Activated CD8-positive, alpha-beta T cell treated with anti-CD3 and anti-CD28 coated beads, Interleukin-2, amount 10 ng/mL, durations not matched to agents 7 days and 5 days (primary cell): ENCODE measurements around the gene UBL7. TPM values are rescaled to one million over a fixed set of nuclear protein-coding genes. Genes with fewer than 3 reads are reported as not detected.

Experiments used
- ATAC-seq: fragments of 150-1000 bp; cut with Tn5 transposase; one replicate; pipeline ENCODE4 v1.10.0; 2021; ENCODE audit warnings: moderate library complexity
- CTCF ChIA-PET: fragments of 350-600 bp; sonication (Branson Sonifier 250); formaldehyde crosslinking; loops from one replicate; lab custom pipeline; 2021; ENCODE audit warnings: antibody characterized with exemption; lab: Charles Lee
- POLR2A ChIA-PET: fragments of 350-600 bp; sonication (Branson Sonifier 250); formaldehyde crosslinking; loops from one replicate; lab custom pipeline; 2021; ENCODE audit warnings: antibody characterized with exemption; lab: Charles Lee
- DNase-seq: peaks from one replicate; pipeline ENCODE4 v3.0.0-alpha.2; 2020
- H3K27ac Mint-ChIP-seq: one replicate; pipeline ENCODE4 v1.8.0; 2021; ENCODE audit warnings: mild to moderate bottlenecking, mixed read lengths
- H3K27me3 Mint-ChIP-seq: one replicate; pipeline ENCODE4 v1.8.0; 2021; ENCODE audit warnings: low read depth, mixed read lengths
- H3K36me3 Mint-ChIP-seq: one replicate; pipeline ENCODE4 v1.8.0; 2021; ENCODE audit warnings: low read depth, mixed read lengths
- H3K4me1 Mint-ChIP-seq: one replicate; pipeline ENCODE4 v1.8.0; 2021; ENCODE audit warnings: low read depth, mixed read lengths
- H3K4me3 Mint-ChIP-seq: one replicate; pipeline ENCODE4 v1.8.0; 2021; ENCODE audit warnings: mild to moderate bottlenecking, mixed read lengths
- H3K9me3 Mint-ChIP-seq: one replicate; pipeline ENCODE4 v1.8.0; 2022; ENCODE audit warnings: mixed read lengths; ENCODE audit not compliant: insufficient read depth
- total RNA-seq, 2 experiments: library from RNA; stranded (reverse); gene quantifications; one replicate each; pipeline ENCODE4 v1.2.3, GENCODE V29; 2021

Gene UBL7
- total RNA-seq, 2 experiments from 2014 or later: 60.8 to 71.4 TPM

GRCh38 chr15:74414081-74414580 is 46.8 kb downstream of the UBL7 start:
- ChIA-PET POLR2A (no interaction called here), CTCF (interaction anchor here (2.4 kb wide), 1 partner anchor 32 kb away, joined by 7 read pairs; no protein-coding TSS in a partner anchor)
- no peaks in the 10 kb centered on the region for H3K27me3 Mint-ChIP-seq
- DNase-seq (no peak), ATAC-seq (no peak)
- H3K4me1 Mint-ChIP-seq: peaks cover 34% of the 10 kb centered on the region
- H3K9me3 Mint-ChIP-seq: no peaks in the 10 kb centered on the region
- peak overlapping the region; percentile 40 for H3K27ac Mint-ChIP-seq
- H3K4me3 Mint-ChIP-seq: no peak overlapping the region
- peaks cover 44% of the 10 kb centered on the region for H3K36me3 Mint-ChIP-seq

DNA sequence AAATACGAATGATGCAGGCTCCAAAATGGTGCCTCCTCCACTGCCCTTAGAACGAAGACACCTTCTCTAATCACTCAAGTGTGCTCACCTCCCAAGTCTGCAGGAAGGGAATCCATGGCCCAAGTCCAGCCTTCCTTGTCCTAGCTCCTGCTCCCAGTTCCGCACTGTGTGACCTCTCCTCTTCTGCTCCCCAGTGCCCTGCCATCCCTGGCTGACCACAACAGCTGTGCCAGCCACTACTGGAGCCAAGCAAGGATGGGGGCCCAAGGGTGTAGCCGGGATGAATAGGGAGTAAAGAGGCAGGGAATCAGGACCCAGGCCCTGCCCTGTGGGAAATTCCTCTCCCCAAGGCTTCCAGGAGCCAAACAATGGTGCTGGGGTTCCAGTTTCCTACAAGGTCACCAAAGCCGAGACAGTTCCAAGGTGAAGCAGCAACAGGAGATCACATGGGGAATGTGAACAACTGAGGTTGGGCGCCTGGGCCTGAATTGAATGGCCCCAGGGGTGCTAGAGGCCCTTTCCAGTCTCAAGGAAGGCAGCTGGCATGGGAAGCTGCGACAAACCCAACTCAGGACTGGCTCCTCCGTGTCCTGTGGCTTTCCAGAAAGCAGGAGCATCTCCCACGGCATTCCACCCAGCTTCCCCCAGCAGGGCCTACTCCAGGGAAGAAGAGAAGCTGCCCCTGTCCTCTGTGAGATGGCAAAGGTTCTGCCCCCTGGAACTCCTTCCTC is 47.4 kb downstream of the UBL7 start:
- Mint-ChIP-seq H3K4me1 (peaks cover 31% of the 10 kb centered on the region), H3K9me3 (no peaks in the 10 kb centered on the region), H3K27me3 (no peaks in the 10 kb centered on the region), H3K4me3 (no peak overlapping the region), H3K36me3 (peaks cover 44% of the 10 kb centered on the region), H3K27ac (peak overlapping the region; percentile 40)
- ChIA-PET POLR2A (interaction anchor here (1.0 kb wide), 1 partner anchor 18 kb away, joined by 5 read pairs; no protein-coding TSS in a partner anchor), CTCF (interaction anchor here (1.2 to 2.4 kb wide), 2 partner anchors 25 to 31 kb away, joined by 3 to 7 read pairs; no protein-coding TSS in a partner anchor)
- no peak for DNase-seq
- no peak for ATAC-seq

DNA sequence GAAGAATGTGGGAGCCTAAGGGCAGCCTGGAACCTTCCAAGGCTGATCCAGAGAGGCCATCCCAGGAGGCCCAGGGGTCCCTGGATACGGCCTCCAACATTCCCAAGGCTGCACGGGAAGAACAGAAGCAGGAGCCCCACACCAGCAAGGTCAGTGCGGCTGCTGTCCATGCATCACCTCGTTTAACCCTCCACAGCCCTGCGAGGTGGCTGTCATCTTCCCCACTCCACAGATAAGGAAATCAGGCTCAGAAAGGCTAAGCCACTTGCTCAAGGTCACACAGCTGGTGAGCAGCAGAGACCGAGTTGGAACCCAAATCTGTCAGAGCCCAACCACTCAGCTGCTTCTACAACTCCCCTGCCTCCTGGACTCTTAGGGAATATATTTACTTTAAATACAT is 48.8 kb downstream of the UBL7 start:
- ATAC-seq (no peak), DNase-seq (no peak)
- Mint-ChIP-seq H3K4me1 (peaks cover 30% of the 10 kb centered on the region), H3K9me3 (no peaks in the 10 kb centered on the region), H3K27ac (no peak overlapping the region), H3K36me3 (peaks cover 44% of the 10 kb centered on the region), H3K4me3 (no peak overlapping the region), H3K27me3 (no peaks in the 10 kb centered on the region)
- ChIA-PET CTCF (interaction anchor here (1.7 to 2.4 kb wide), 2 partner anchors 9 to 30 kb away, joined by 5 to 7 read pairs; no protein-coding TSS in a partner anchor), POLR2A (interaction anchor here (1.0 kb wide), 2 partner anchors 19 to 27 kb away, joined by 3 to 5 read pairs; no protein-coding TSS in a partner anchor)

DNA sequence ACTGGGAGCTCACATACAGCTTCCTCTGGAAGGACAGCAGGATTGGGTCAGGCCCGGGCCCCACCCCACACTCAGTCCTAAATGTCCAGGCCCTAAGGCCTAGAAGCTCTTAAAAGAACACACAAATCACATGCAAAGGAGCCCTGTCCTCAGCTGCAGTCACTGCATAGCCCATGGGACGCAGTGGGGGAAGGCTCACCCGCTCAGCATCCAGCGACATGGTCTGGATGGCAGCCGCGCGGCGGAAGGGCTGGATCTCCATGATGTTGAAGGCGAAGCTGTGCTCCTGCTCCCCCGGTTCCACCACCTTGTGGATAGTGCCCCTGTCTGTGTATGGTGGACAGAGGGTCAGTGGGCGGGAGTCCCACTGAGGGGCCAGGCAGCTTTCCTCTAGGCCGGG is 49.3 kb downstream of the UBL7 start:
- POLR2A ChIA-PET: interaction anchor here (1.0 kb wide), 1 partner anchor 27 kb away, joined by 3 read pairs; no protein-coding TSS in a partner anchor
- CTCF ChIA-PET: interaction anchor here (1.7 kb wide), 1 partner anchor 8 kb away, joined by 5 read pairs; no protein-coding TSS in a partner anchor

GRCh38 chr15:74410502-74410901 is 50.5 kb downstream of the UBL7 start:
- ChIA-PET POLR2A (interaction anchor here (1.1 to 1.4 kb wide), 2 partner anchors 11 to 26 kb away, joined by 3 read pairs; no protein-coding TSS in a partner anchor), CTCF (interaction anchor here (1.1 to 1.5 kb wide), 4 partner anchors 20 to 36 kb away, joined by 3 to 5 read pairs (median 4); no protein-coding TSS in a partner anchor)
- Mint-ChIP-seq H3K27me3 (no peaks in the 10 kb centered on the region), H3K4me1 (peaks cover 22% of the 10 kb centered on the region), H3K9me3 (no peaks in the 10 kb centered on the region), H3K36me3 (peaks cover 35% of the 10 kb centered on the region), H3K4me3 (no peak overlapping the region), H3K27ac (no peak overlapping the region)
- ATAC-seq: no peak
- DNase-seq: no peak

More for the DNA sequence above, 49.3 kb downstream of the UBL7 start:
- Mint-ChIP-seq H3K27ac (no peak overlapping the region), H3K27me3 (no peaks in the 10 kb centered on the region), H3K4me1 (peaks cover 27% of the 10 kb centered on the region), H3K9me3 (no peaks in the 10 kb centered on the region), H3K4me3 (no peak overlapping the region), H3K36me3 (peaks cover 44% of the 10 kb centered on the region)
- no peak for DNase-seq
- no peak for ATAC-seq

DNA sequence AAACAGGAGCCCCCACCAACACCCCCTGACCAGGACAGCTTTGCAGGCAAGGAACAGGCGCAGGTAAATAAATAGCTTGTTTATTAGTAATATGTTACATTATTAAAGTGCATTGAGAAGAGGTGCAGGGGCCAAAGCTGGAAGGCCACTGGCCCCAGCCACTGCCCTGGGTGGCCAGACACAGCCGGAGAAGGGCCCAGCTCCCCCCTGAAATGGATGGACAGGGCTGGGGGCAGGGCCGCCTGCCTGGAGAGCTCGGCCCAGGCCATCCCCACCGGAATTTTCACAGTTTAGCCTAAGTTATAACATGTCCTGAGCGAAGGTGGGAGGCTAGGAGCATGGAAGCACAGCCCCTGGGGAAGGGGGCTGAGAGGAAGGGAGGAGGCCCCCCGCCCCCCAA is 51.7 kb downstream of the UBL7 start:
- Mint-ChIP-seq H3K4me1 (peaks cover 16% of the 10 kb centered on the region), H3K36me3 (peaks cover 23% of the 10 kb centered on the region), H3K4me3 (no peak overlapping the region), H3K27me3 (no peaks in the 10 kb centered on the region), H3K9me3 (no peaks in the 10 kb centered on the region), H3K27ac (no peak overlapping the region)
- ChIA-PET POLR2A (interaction anchor here (0.6 to 1.4 kb wide), 3 partner anchors 9 to 12 kb away, joined by 3 read pairs; no protein-coding TSS in a partner anchor), CTCF (interaction anchor here (0.8 to 1.5 kb wide), 4 partner anchors 16 to 30 kb away, joined by 3 to 5 read pairs (median 3); no protein-coding TSS in a partner anchor)
- no peak for DNase-seq
- ATAC-seq: no peak

GRCh38 chr15:74408815-74409214 is 52.1 kb downstream of the UBL7 start:
- Mint-ChIP-seq H3K4me1 (peaks cover 17% of the 10 kb centered on the region), H3K36me3 (peaks cover 19% of the 10 kb centered on the region), H3K27me3 (no peaks in the 10 kb centered on the region), H3K27ac (peak overlapping the region; percentile 53), H3K9me3 (no peaks in the 10 kb centered on the region), H3K4me3 (no peak overlapping the region)
- ATAC-seq (no peak), DNase-seq (no peak)
- CTCF ChIA-PET: interaction anchor here (0.8 to 1.0 kb wide), 2 partner anchors 15 to 26 kb away, joined by 3 read pairs; no protein-coding TSS in a partner anchor
- POLR2A ChIA-PET: interaction anchor here (0.6 to 1.2 kb wide), 2 partner anchors 10 to 12 kb away, joined by 3 read pairs; no protein-coding TSS in a partner anchor

- Mint-ChIP-seq H3K27ac (peak overlapping the region; percentile 53), H3K9me3 (no peaks in the 10 kb centered on the region), H3K4me1 (peaks cover 21% of the 10 kb centered on the region), H3K27me3 (no peaks in the 10 kb centered on the region), H3K36me3 (peaks cover 16% of the 10 kb centered on the region), H3K4me3 (no peak overlapping the region)
- DNase-seq: no peak
- POLR2A ChIA-PET: no interaction called here
- ATAC-seq: no peak
- CTCF ChIA-PET: interaction anchor here (0.8 to 1.0 kb wide), 2 partner anchors 15 to 26 kb away, joined by 3 read pairs; no protein-coding TSS in a partner anchor
Observed at GRCh38 chr15:74408385-74408784, 52.6 kb downstream of the UBL7 start.

DNA sequence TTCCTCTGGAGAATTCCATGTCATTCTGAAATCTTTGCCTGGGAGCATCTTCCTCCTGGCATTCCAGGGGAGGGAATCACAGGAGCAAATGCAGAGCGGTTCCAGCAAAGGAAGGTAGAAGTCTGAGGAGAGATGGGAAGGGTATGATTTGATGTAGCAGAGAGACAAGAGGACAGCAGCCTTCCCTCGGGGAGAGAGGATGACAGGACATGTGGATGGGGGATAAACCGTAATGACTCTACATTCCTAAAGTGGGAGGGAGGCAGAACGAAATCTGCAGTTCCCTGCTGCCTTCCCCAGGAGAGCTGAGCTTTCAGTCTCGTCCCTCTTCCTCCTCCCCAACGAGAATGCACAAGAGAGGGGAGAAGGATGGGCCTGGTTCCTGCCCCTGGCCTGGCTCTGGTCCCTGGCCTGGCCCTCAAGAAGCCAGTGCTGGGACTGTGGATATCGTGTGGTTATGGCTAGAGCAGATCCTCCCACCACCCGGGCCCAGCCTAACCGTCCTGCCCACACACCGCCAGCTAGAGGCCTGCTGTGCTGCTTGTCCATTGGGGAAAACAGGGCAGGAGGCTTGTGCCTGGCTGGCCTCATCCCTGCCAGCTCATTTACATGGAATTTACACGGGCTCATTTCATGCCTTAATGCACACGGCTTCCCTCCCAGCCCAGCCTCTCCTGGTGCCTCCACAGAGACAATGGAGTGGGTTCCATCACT is 53.8 kb downstream of the UBL7 start:
- H3K4me1 Mint-ChIP-seq: peaks cover 33% of the 10 kb centered on the region
- POLR2A ChIA-PET: interaction anchor here (1.0 kb wide), 1 partner anchor 22 kb away, joined by 3 read pairs; no protein-coding TSS in a partner anchor
- H3K27me3 Mint-ChIP-seq: no peaks in the 10 kb centered on the region
- H3K36me3 Mint-ChIP-seq: peaks cover 9% of the 10 kb centered on the region
- H3K27ac Mint-ChIP-seq: peak overlapping the region; percentile 35
- ATAC-seq (no peak), DNase-seq (no peak)
- no peaks in the 10 kb centered on the region for H3K9me3 Mint-ChIP-seq
- CTCF ChIA-PET: interaction anchor here (1.0 to 8.6 kb wide), 2 partner anchors 23 to 33 kb away, joined by 3 to 108 read pairs; no protein-coding TSS in a partner anchor
- no peak overlapping the region for H3K4me3 Mint-ChIP-seq

- Mint-ChIP-seq H3K4me1 (peaks cover 40% of the 10 kb centered on the region), H3K4me3 (no peak overlapping the region), H3K27me3 (no peaks in the 10 kb centered on the region), H3K36me3 (peaks cover 6% of the 10 kb centered on the region), H3K27ac (peak overlapping the region; percentile 3), H3K9me3 (no peaks in the 10 kb centered on the region)
- ChIA-PET CTCF (interaction anchor here (0.9 to 8.6 kb wide), 3 partner anchors 15 to 32 kb away, joined by 3 to 108 read pairs (median 3); no protein-coding TSS in a partner anchor), POLR2A (interaction anchor here (0.7 to 1.0 kb wide), 2 partner anchors 21 to 22 kb away, joined by 3 read pairs; no protein-coding TSS in a partner anchor)
- no peak for DNase-seq
- ATAC-seq: no peak
Observed at GRCh38 chr15:74406517-74406916, 54.4 kb downstream of the UBL7 start.

DNA sequence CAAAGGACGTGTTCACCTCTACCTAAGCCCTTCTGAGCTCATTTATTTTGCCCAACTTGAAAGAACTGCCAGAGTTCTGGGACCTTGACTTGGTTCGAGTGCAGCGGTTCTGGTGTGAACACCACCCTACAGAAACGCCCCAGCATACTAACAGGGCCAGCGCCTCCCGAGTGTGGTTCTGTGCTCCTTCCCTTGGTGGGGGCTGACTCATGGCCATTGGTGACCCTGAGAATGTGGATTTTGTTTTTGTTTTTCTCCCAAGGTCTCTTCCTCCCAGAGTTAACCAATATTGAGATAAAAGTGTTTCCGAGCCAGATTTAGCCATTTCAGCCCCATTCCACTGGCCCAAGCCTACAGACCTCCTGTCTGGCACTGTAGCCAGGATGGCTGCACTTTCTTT is 55.1 kb downstream of the UBL7 start:
- ChIA-PET POLR2A (interaction anchor here (0.5 to 0.7 kb wide), 2 partner anchors 23 to 551 kb away, joined by 3 to 4 read pairs; no protein-coding TSS in a partner anchor), CTCF (interaction anchor here (0.9 to 8.6 kb wide), 3 partner anchors 16 to 33 kb away, joined by 3 to 108 read pairs (median 19); no protein-coding TSS in a partner anchor)
- H3K4me1 Mint-ChIP-seq: peaks cover 47% of the 10 kb centered on the region
- no peak overlapping the region for H3K4me3 Mint-ChIP-seq
- H3K36me3 Mint-ChIP-seq: peaks cover 1% of the 10 kb centered on the region
- DNase-seq: no peak
- H3K27me3 Mint-ChIP-seq: no peaks in the 10 kb centered on the region
- no peak for ATAC-seq
- no peaks in the 10 kb centered on the region for H3K9me3 Mint-ChIP-seq
- no peak overlapping the region for H3K27ac Mint-ChIP-seq
